ENCODE results near the gene NUMA1.

DNA sequence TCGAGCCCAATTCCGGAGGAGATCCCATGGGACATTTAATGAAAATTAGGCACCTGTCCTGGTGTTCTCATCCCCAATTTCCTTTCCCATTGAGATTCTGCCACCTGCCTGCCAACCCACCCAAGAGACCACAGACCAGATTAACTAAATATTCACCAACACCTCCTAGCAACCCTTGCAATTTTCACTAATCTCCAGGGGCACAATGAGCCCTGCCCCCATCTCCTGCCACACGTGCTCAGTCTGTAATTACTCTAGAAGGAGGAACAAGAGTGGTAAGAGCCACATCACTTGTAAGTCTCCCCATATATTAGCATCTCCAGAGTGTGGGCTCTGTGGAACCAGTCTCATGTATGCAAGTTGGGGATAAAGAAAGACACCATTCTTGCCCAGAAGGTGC, 43.7 kb downstream of the NUMA1 start:
- no peak for TF ChIP-seq SIN3A (IDR thresholded peaks at IDR 0.05; ENCODE audit: borderline replicate concordance, insufficient read depth, low read length)
- TF ChIP-seq TAF1 (IDR thresholded peaks at IDR 0.05; ENCODE audit: borderline replicate concordance, insufficient read depth, low read length) = no peak
- no peak for TF ChIP-seq POLR2AphosphoS5 (IDR thresholded peaks at IDR 0.05; ENCODE audit: low read depth, low read length)
